ENCODE data around the gene GRIFIN.

Gene GRIFIN

DNA sequence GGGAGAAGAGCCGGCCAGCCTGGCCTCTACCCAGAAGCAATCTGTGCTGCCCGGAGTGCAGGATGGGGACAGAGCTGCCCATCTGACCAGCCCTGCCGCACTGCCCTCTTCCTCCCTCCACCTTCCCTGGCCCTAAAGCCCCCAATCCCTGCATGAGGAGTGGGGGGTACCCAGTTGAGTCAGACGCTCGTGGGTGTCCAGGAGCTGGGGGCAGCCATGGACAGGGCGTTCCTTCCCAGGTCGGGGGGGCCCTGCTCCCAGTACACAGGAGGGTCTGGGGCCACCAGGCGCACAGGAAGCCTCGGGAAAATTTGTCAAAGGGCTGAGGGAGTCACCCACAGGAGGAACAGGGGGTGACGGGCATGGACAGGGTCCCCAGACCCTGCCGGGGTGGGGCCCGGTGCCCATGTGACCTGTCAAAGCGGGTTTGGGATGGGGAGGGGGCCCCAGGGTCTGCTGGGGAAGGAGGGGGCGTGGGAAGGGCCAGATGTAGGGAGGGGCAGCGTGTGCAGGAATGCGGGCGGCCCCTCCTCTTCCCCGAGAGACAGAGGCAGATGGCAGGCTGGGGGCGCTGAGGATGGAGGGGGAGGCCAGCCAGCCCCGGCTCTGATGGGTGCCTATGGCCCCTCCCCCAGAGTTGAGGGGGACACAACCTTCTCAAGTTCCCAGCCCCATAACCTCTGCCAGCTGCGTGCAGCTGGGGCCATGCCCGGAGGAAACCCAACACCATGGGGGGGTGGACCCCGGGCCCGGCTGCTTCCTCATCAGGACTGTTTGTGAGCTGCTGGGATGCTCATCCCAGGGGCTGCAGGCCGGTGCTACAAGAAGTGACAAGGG lies 21.5 kb upstream of the GRIFIN start:
- Histone ChIP-seq H3K27me3 (ENCODE audit: control insufficient read depth, insufficient read depth, low read length) (no peaks in the 10 kb centered on the region), H3K4me1 (ENCODE audit: control insufficient read depth, insufficient read depth, low read length) (peaks cover 15% of the 10 kb centered on the region), H3K4me3 (ENCODE audit: low read length) (no peak overlapping the region), H3K9me3 (ENCODE audit: control insufficient read depth, insufficient read depth, low read length) (no peaks in the 10 kb centered on the region; the same call in 1 of the 2 replicates), H3K36me3 (ENCODE audit: control insufficient read depth, insufficient read depth, low read length) (no peaks in the 10 kb centered on the region), H3K27ac (ENCODE audit: low read length) (no peak overlapping the region)
- no peak for DNase-seq (ENCODE audit: low read depth, low spot score)
- no CpG with 5 or more reads among the region's 25 CpGs for WGBS (ENCODE audit: insufficient coverage, insufficient read length)

GRCh38 chr7:2497065-2497464 lies 20.9 kb upstream of the GRIFIN start:
- Histone ChIP-seq H3K9me3 (ENCODE audit: control insufficient read depth, insufficient read depth, low read length) (no peaks in the 10 kb centered on the region; the same call in 1 of the 2 replicates), H3K27me3 (ENCODE audit: control insufficient read depth, insufficient read depth, low read length) (no peaks in the 10 kb centered on the region), H3K4me3 (ENCODE audit: low read length) (no peak overlapping the region), H3K4me1 (ENCODE audit: control insufficient read depth, insufficient read depth, low read length) (peaks cover 15% of the 10 kb centered on the region), H3K36me3 (ENCODE audit: control insufficient read depth, insufficient read depth, low read length) (no peaks in the 10 kb centered on the region), H3K27ac (ENCODE audit: low read length) (no peak overlapping the region)
- no CpG with 5 or more reads among the region's 3 CpGs for WGBS (ENCODE audit: insufficient coverage, insufficient read length)
- no peak for DNase-seq (ENCODE audit: low read depth, low spot score)

DNA sequence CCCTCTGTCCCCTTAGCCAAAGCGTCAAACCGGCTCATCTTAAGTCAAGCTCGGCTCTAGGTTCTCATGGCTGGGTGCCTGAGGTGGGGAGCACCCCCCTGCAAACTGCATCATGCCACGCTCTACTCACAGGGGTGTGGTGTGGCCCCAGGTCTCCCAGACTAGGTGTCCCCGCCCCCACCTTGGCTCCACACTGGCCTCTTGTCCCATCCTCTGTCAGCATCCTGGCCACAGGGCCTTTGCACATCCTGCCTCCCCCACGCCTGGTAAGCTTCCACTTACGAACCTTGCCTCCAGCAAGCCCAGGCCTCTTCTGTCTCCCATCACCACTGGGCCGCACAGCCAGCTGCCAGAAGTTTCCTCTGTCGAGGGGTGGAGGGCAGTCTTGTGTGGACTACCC lies 20.2 kb upstream of the GRIFIN start:
- no CpG with 5 or more reads among the region's 9 CpGs for WGBS (ENCODE audit: insufficient coverage, insufficient read length)
- Histone ChIP-seq H3K9me3 (ENCODE audit: control insufficient read depth, insufficient read depth, low read length) (no peaks in the 10 kb centered on the region; the same call in 1 of the 2 replicates), H3K27me3 (ENCODE audit: control insufficient read depth, insufficient read depth, low read length) (no peaks in the 10 kb centered on the region), H3K36me3 (ENCODE audit: control insufficient read depth, insufficient read depth, low read length) (no peaks in the 10 kb centered on the region), H3K4me3 (ENCODE audit: low read length) (no peak overlapping the region), H3K27ac (ENCODE audit: low read length) (no peak overlapping the region), H3K4me1 (ENCODE audit: control insufficient read depth, insufficient read depth, low read length) (peaks cover 15% of the 10 kb centered on the region)
- DNase-seq (ENCODE audit: low read depth, low spot score) = no peak

GRCh38 chr7:2495418-2496299 lies 19.5 kb upstream of the GRIFIN start:
- no peak overlapping the region for H3K4me3 ChIP-seq (ENCODE audit: low read length)
- no CpG with 5 or more reads among the region's 25 CpGs for WGBS (ENCODE audit: insufficient coverage, insufficient read length)
- H3K4me1 ChIP-seq (ENCODE audit: control insufficient read depth, insufficient read depth, low read length) = peaks cover 15% of the 10 kb centered on the region
- H3K9me3 ChIP-seq (ENCODE audit: control insufficient read depth, insufficient read depth, low read length) = no peaks in the 10 kb centered on the region; the same call in 1 of the 2 replicates
- H3K27me3 ChIP-seq (ENCODE audit: control insufficient read depth, insufficient read depth, low read length) = no peaks in the 10 kb centered on the region
- DNase-seq (ENCODE audit: low read depth, low spot score) = no peak
- H3K36me3 ChIP-seq (ENCODE audit: control insufficient read depth, insufficient read depth, low read length) = no peaks in the 10 kb centered on the region
- H3K27ac ChIP-seq (ENCODE audit: low read length) = no peak overlapping the region

- peaks cover 10% of the 10 kb centered on the region; the same call in 1 of the 2 replicates for H3K4me1 ChIP-seq (ENCODE audit: control insufficient read depth, insufficient read depth, low read length)
Measured at GRCh38 chr7:2494191-2495130, 18.3 kb upstream of the GRIFIN start.

DNA sequence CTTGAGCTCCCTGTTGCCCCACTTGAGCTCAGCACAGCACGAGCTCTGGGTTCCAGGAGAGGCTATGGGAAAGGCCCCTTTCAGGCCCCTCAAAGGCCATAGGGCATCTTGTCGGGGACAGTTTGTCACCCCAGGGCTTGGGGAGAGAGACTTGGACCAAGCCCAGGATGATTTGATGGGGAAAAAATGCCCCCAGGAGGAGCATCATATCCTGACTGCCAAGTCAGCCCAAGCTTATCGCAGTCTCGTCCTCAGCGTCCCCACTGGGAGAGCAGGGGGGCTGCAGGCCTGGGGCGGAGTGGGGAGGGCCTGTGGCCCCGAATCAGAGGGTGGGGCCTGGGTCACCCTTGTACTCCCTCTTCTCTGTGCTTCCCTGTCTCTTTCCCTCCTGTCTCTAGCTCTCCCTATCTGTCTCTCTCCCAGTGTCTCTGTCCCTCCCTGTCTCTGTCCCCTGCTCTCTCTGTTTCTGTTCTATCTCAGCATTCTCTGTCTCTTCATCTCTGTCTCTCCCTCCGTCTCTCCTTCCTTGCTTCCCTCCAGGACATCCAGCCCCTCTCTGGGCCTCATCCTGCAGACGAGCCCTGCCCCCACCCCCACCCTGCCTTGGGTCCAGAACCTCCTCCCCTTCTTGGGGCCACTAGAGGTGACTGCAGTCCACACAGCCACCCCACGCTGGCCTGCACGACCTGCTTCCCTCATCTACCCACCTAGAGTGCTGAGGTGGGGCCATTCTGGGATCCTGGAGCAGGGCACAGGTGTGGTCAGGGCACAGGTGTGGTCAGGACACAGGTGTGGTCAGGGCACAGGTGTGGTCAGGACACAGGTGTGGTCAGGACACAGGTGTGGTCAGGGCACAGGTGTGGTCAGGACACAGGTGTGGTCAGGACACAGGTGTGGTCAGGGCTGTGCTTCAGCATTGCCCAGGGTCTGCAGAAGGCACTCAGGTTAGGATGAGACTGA lies 17.3 kb upstream of the GRIFIN start:
- WGBS (ENCODE audit: insufficient coverage, insufficient read length) = no CpG with 5 or more reads among the region's 11 CpGs
- Histone ChIP-seq H3K36me3 (ENCODE audit: control insufficient read depth, insufficient read depth, low read length) (no peaks in the 10 kb centered on the region), H3K9me3 (ENCODE audit: control insufficient read depth, insufficient read depth, low read length) (no peaks in the 10 kb centered on the region; the same call in 1 of the 2 replicates), H3K27ac (ENCODE audit: low read length) (no peak overlapping the region), H3K27me3 (ENCODE audit: control insufficient read depth, insufficient read depth, low read length) (no peaks in the 10 kb centered on the region), H3K4me3 (ENCODE audit: low read length) (no peak overlapping the region), H3K4me1 (ENCODE audit: control insufficient read depth, insufficient read depth, low read length) (peaks cover 8% of the 10 kb centered on the region; the same call in 1 of the 2 replicates)
- no peak for DNase-seq (ENCODE audit: low read depth, low spot score)

More at GRCh38 chr7:2494191-2495130, 18.3 kb upstream of the GRIFIN start:
- WGBS (ENCODE audit: insufficient coverage, insufficient read length) = no CpG with 5 or more reads among the region's 32 CpGs
- Histone ChIP-seq H3K27me3 (ENCODE audit: control insufficient read depth, insufficient read depth, low read length) (no peaks in the 10 kb centered on the region), H3K27ac (ENCODE audit: low read length) (no peak overlapping the region), H3K9me3 (ENCODE audit: control insufficient read depth, insufficient read depth, low read length) (no peaks in the 10 kb centered on the region; the same call in 1 of the 2 replicates), H3K4me3 (ENCODE audit: low read length) (no peak overlapping the region), H3K36me3 (ENCODE audit: control insufficient read depth, insufficient read depth, low read length) (no peaks in the 10 kb centered on the region)
- no peak for DNase-seq (ENCODE audit: low read depth, low spot score)

GRCh38 chr7:2492038-2492437 lies 15.8 kb upstream of the GRIFIN start:
- H3K9me3 ChIP-seq (ENCODE audit: control insufficient read depth, insufficient read depth, low read length) = no peaks in the 10 kb centered on the region; the same call in 1 of the 2 replicates
- peaks cover 6% of the 10 kb centered on the region; the same call in 1 of the 2 replicates for H3K4me1 ChIP-seq (ENCODE audit: control insufficient read depth, insufficient read depth, low read length)
- H3K27ac ChIP-seq (ENCODE audit: low read length) = no peak overlapping the region
- no peaks in the 10 kb centered on the region for H3K27me3 ChIP-seq (ENCODE audit: control insufficient read depth, insufficient read depth, low read length)
- no peak overlapping the region for H3K4me3 ChIP-seq (ENCODE audit: low read length)
- no peak for DNase-seq (ENCODE audit: low read depth, low spot score)
- WGBS (ENCODE audit: insufficient coverage, insufficient read length) = 100% methylated on average over 1 of the region's 2 CpGs
- H3K36me3 ChIP-seq (ENCODE audit: control insufficient read depth, insufficient read depth, low read length) = no peaks in the 10 kb centered on the region

DNA sequence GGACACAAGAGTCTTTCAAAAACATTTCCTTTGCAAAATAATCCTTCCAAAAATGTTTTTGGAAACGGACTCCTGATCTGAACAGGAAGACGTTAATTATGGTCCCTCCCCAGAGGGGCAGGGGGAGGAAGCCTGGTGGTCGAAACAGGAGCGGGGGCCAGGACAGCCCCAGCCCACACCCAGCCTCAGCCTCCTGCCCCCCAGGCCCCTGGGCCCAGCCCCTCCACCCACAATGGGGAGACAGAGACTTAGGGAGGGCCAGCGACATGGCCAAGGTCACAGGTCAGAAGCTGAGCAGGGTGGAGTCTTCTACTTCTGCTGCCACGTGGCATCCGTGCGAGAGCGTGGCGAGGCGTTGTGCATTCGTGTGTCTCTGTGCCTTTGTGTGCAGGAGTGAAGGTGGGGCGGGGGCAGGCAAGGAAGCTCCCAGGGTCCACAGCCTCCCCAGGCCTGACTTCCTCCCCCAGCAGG lies 14.0 kb upstream of the GRIFIN start:
- DNase-seq (ENCODE audit: low read depth, low spot score) = no peak
- no CpG with 5 or more reads among the region's 13 CpGs for WGBS (ENCODE audit: insufficient coverage, insufficient read length)
- H3K27ac ChIP-seq (ENCODE audit: low read length) = no peak overlapping the region
- H3K36me3 ChIP-seq (ENCODE audit: control insufficient read depth, insufficient read depth, low read length) = no peaks in the 10 kb centered on the region
- H3K9me3 ChIP-seq (ENCODE audit: control insufficient read depth, insufficient read depth, low read length) = no peaks in the 10 kb centered on the region
- no peak overlapping the region for H3K4me3 ChIP-seq (ENCODE audit: low read length)
- H3K4me1 ChIP-seq (ENCODE audit: control insufficient read depth, insufficient read depth, low read length) = peaks cover 1% of the 10 kb centered on the region; the same call in 1 of the 2 replicates
- H3K27me3 ChIP-seq (ENCODE audit: control insufficient read depth, insufficient read depth, low read length) = no peaks in the 10 kb centered on the region

DNA sequence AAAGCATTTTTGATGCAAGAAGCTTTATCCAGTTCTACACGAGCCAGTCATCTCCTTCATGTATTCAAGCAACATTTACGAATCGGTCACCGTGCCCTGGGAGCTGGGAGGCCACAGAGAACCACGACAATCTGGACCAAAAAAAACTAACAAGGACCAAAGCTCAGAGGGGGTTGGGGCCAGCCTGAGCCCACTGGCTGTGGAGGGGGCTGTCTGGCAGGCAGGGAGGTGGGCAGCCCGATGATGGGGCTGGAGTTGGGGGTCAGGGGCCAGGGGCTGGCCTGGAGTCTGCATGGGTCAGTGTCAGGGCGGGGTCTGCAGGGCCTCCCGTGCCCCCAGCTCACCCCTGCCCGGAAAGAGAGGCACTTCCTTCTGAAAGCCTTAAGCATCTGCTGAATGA lies 12.5 kb upstream of the GRIFIN start:
- Histone ChIP-seq H3K4me3 (ENCODE audit: low read length) (no peak overlapping the region), H3K27ac (ENCODE audit: low read length) (no peak overlapping the region), H3K27me3 (ENCODE audit: control insufficient read depth, insufficient read depth, low read length) (no peaks in the 10 kb centered on the region), H3K36me3 (ENCODE audit: control insufficient read depth, insufficient read depth, low read length) (no peaks in the 10 kb centered on the region), H3K9me3 (ENCODE audit: control insufficient read depth, insufficient read depth, low read length) (no peaks in the 10 kb centered on the region), H3K4me1 (ENCODE audit: control insufficient read depth, insufficient read depth, low read length) (peaks cover under 1% of the 10 kb centered on the region; the same call in 1 of the 2 replicates)
- no CpG with 5 or more reads among the region's 9 CpGs for WGBS (ENCODE audit: insufficient coverage, insufficient read length)
- DNase-seq (ENCODE audit: low read depth, low spot score) = no peak
